ENCODE measurements around the gene MFSD12. TPM values are rescaled to one million over a fixed set of nuclear protein-coding genes. Genes with fewer than 3 reads are reported as not detected.

MFSD12 gene
- polyA plus RNA-seq, 1 donor = 33.7 TPM

GRCh38 chr19:3536429-3537100 is 20.8 kb downstream of the MFSD12 start:
- no peak overlapping the region for H3K4me3 ChIP-seq (ENCODE audit: low read length)
- H3K27me3 ChIP-seq (ENCODE audit: control insufficient read depth, insufficient read depth, low read length) = no peaks in the 10 kb centered on the region
- peaks cover 7% of the 10 kb centered on the region for H3K9me3 ChIP-seq (ENCODE audit: control insufficient read depth, low read depth, low read length)
- WGBS (ENCODE audit: insufficient coverage, low lambda C conversion rate) = no CpG with 5 or more reads among the region's 27 CpGs
- peaks cover 62% of the 10 kb centered on the region for H3K36me3 ChIP-seq (ENCODE audit: control insufficient read depth, insufficient read depth, low read length)
- no peak for DNase-seq
- H3K4me1 ChIP-seq (ENCODE audit: control insufficient read depth, insufficient read depth, low read length) = no peaks in the 10 kb centered on the region
- no peak overlapping the region for H3K27ac ChIP-seq (ENCODE audit: low read length)

- Histone ChIP-seq H3K4me3 (ENCODE audit: low read length) (no peak overlapping the region), H3K9me3 (ENCODE audit: control insufficient read depth, low read depth, low read length) (peaks cover 7% of the 10 kb centered on the region), H3K27ac (ENCODE audit: low read length) (no peak overlapping the region), H3K36me3 (ENCODE audit: control insufficient read depth, insufficient read depth, low read length) (peaks cover 68% of the 10 kb centered on the region), H3K4me1 (ENCODE audit: control insufficient read depth, insufficient read depth, low read length) (no peaks in the 10 kb centered on the region), H3K27me3 (ENCODE audit: control insufficient read depth, insufficient read depth, low read length) (no peaks in the 10 kb centered on the region)
- no CpG with 5 or more reads among the region's 10 CpGs for WGBS (ENCODE audit: insufficient coverage, low lambda C conversion rate)
- no peak for DNase-seq
Observed at GRCh38 chr19:3535981-3536380, 21.4 kb downstream of the MFSD12 start.

GRCh38 chr19:3535563-3535965 is 21.8 kb downstream of the MFSD12 start:
- Histone ChIP-seq H3K4me1 (ENCODE audit: control insufficient read depth, insufficient read depth, low read length) (no peaks in the 10 kb centered on the region), H3K27ac (ENCODE audit: low read length) (no peak overlapping the region), H3K4me3 (ENCODE audit: low read length) (no peak overlapping the region), H3K27me3 (ENCODE audit: control insufficient read depth, insufficient read depth, low read length) (no peaks in the 10 kb centered on the region), H3K36me3 (ENCODE audit: control insufficient read depth, insufficient read depth, low read length) (peaks cover 72% of the 10 kb centered on the region), H3K9me3 (ENCODE audit: control insufficient read depth, low read depth, low read length) (peaks cover 7% of the 10 kb centered on the region)
- no peak for DNase-seq
- no CpG with 5 or more reads among the region's 14 CpGs for WGBS (ENCODE audit: insufficient coverage, low lambda C conversion rate)

- no peaks in the 10 kb centered on the region for H3K27me3 ChIP-seq (ENCODE audit: control insufficient read depth, insufficient read depth, low read length)
- WGBS (ENCODE audit: insufficient coverage, low lambda C conversion rate) = no CpG with 5 or more reads among the region's 9 CpGs
- no peak overlapping the region for H3K27ac ChIP-seq (ENCODE audit: low read length)
- DNase-seq = no peak
- peaks cover 7% of the 10 kb centered on the region for H3K9me3 ChIP-seq (ENCODE audit: control insufficient read depth, low read depth, low read length)
- H3K36me3 ChIP-seq (ENCODE audit: control insufficient read depth, insufficient read depth, low read length) = peaks cover 74% of the 10 kb centered on the region
- H3K4me3 ChIP-seq (ENCODE audit: low read length) = no peak overlapping the region
- no peaks in the 10 kb centered on the region for H3K4me1 ChIP-seq (ENCODE audit: control insufficient read depth, insufficient read depth, low read length)
Observed at GRCh38 chr19:3535235-3535535, 22.2 kb downstream of the MFSD12 start.

GRCh38 chr19:3534375-3535234 is 22.8 kb downstream of the MFSD12 start:
- Histone ChIP-seq H3K4me1 (ENCODE audit: control insufficient read depth, insufficient read depth, low read length) (no peaks in the 10 kb centered on the region), H3K36me3 (ENCODE audit: control insufficient read depth, insufficient read depth, low read length) (peaks cover 71% of the 10 kb centered on the region), H3K4me3 (ENCODE audit: low read length) (no peak overlapping the region), H3K9me3 (ENCODE audit: control insufficient read depth, low read depth, low read length) (peaks cover 5% of the 10 kb centered on the region), H3K27me3 (ENCODE audit: control insufficient read depth, insufficient read depth, low read length) (no peaks in the 10 kb centered on the region), H3K27ac (ENCODE audit: low read length) (no peak overlapping the region)
- WGBS (ENCODE audit: insufficient coverage, low lambda C conversion rate) = no CpG with 5 or more reads among the region's 38 CpGs
- DNase-seq = no peak

- no peak for DNase-seq
- no peaks in the 10 kb centered on the region for H3K4me1 ChIP-seq (ENCODE audit: control insufficient read depth, insufficient read depth, low read length)
- no peak overlapping the region for H3K27ac ChIP-seq (ENCODE audit: low read length)
- H3K27me3 ChIP-seq (ENCODE audit: control insufficient read depth, insufficient read depth, low read length) = no peaks in the 10 kb centered on the region
- no peak overlapping the region for H3K4me3 ChIP-seq (ENCODE audit: low read length)
- no CpG with 5 or more reads among the region's 12 CpGs for WGBS (ENCODE audit: insufficient coverage, low lambda C conversion rate)
- peaks cover 67% of the 10 kb centered on the region for H3K36me3 ChIP-seq (ENCODE audit: control insufficient read depth, insufficient read depth, low read length)
- peaks cover 2% of the 10 kb centered on the region for H3K9me3 ChIP-seq (ENCODE audit: control insufficient read depth, low read depth, low read length)
Observed at GRCh38 chr19:3533563-3534216, 23.7 kb downstream of the MFSD12 start.

GRCh38 chr19:3533033-3533432 is 24.4 kb downstream of the MFSD12 start:
- Histone ChIP-seq H3K4me3 (ENCODE audit: low read length) (no peak overlapping the region), H3K36me3 (ENCODE audit: control insufficient read depth, insufficient read depth, low read length) (peaks cover 70% of the 10 kb centered on the region), H3K27ac (ENCODE audit: low read length) (no peak overlapping the region), H3K27me3 (ENCODE audit: control insufficient read depth, insufficient read depth, low read length) (no peaks in the 10 kb centered on the region), H3K9me3 (ENCODE audit: control insufficient read depth, low read depth, low read length) (peaks cover 2% of the 10 kb centered on the region), H3K4me1 (ENCODE audit: control insufficient read depth, insufficient read depth, low read length) (no peaks in the 10 kb centered on the region)
- no CpG with 5 or more reads among the region's 17 CpGs for WGBS (ENCODE audit: insufficient coverage, low lambda C conversion rate)
- no peak for DNase-seq

- no peaks in the 10 kb centered on the region for H3K27me3 ChIP-seq (ENCODE audit: control insufficient read depth, insufficient read depth, low read length)
- H3K4me3 ChIP-seq (ENCODE audit: low read length) = no peak overlapping the region
- no CpG with 5 or more reads among the region's 33 CpGs for WGBS (ENCODE audit: insufficient coverage, low lambda C conversion rate)
- peaks cover 76% of the 10 kb centered on the region for H3K36me3 ChIP-seq (ENCODE audit: control insufficient read depth, insufficient read depth, low read length)
- no peaks in the 10 kb centered on the region for H3K4me1 ChIP-seq (ENCODE audit: control insufficient read depth, insufficient read depth, low read length)
- H3K27ac ChIP-seq (ENCODE audit: low read length) = no peak overlapping the region
- no peak for DNase-seq
- peaks cover 4% of the 10 kb centered on the region for H3K9me3 ChIP-seq (ENCODE audit: control insufficient read depth, low read depth, low read length)
Observed at GRCh38 chr19:3532154-3532786, 25.1 kb downstream of the MFSD12 start.

GRCh38 chr19:3531716-3532115 is 25.7 kb downstream of the MFSD12 start:
- H3K9me3 ChIP-seq (ENCODE audit: control insufficient read depth, low read depth, low read length) = peaks cover 4% of the 10 kb centered on the region
- H3K4me3 ChIP-seq (ENCODE audit: low read length) = no peak overlapping the region
- WGBS (ENCODE audit: insufficient coverage, low lambda C conversion rate) = no CpG with 5 or more reads among the region's 29 CpGs

GRCh38 chr19:3530389-3530788 is 27.0 kb downstream of the MFSD12 start:
- peaks cover 4% of the 10 kb centered on the region for H3K9me3 ChIP-seq (ENCODE audit: control insufficient read depth, low read depth, low read length)
- 100% methylated on average over 1 of the region's 12 CpGs for WGBS (ENCODE audit: insufficient coverage, low lambda C conversion rate)
- DNase-seq = no peak
- H3K36me3 ChIP-seq (ENCODE audit: control insufficient read depth, insufficient read depth, low read length) = peaks cover 78% of the 10 kb centered on the region
- no peak overlapping the region for H3K27ac ChIP-seq (ENCODE audit: low read length)
- H3K4me3 ChIP-seq (ENCODE audit: low read length) = no peak overlapping the region
- H3K27me3 ChIP-seq (ENCODE audit: control insufficient read depth, insufficient read depth, low read length) = no peaks in the 10 kb centered on the region
- no peaks in the 10 kb centered on the region for H3K4me1 ChIP-seq (ENCODE audit: control insufficient read depth, insufficient read depth, low read length)

More at GRCh38 chr19:3531716-3532115, 25.7 kb downstream of the MFSD12 start:
- H3K27ac ChIP-seq (ENCODE audit: low read length) = no peak overlapping the region
- H3K4me1 ChIP-seq (ENCODE audit: control insufficient read depth, insufficient read depth, low read length) = no peaks in the 10 kb centered on the region
- no peak for DNase-seq
- H3K36me3 ChIP-seq (ENCODE audit: control insufficient read depth, insufficient read depth, low read length) = peaks cover 80% of the 10 kb centered on the region
- H3K27me3 ChIP-seq (ENCODE audit: control insufficient read depth, insufficient read depth, low read length) = no peaks in the 10 kb centered on the region

Data from large intestine (tissue), 3 donors.